Erythroblast (primary cell): Measurements from ENCODE around the gene ADAM11.

ENCODE experiments used
- GATA1 ChIP-seq: IDR thresholded peaks from 2 replicates; pipeline ENCODE4 v1.6.1; 2011; ENCODE audit warnings: low read depth, mild to moderate bottlenecking, control low read depth, low read length, moderate library complexity
- POLR2A ChIP-seq: IDR thresholded peaks from 2 replicates; pipeline ENCODE4 v1.6.1; 2011; ENCODE audit warnings: mild to moderate bottlenecking, low read length

DNA sequence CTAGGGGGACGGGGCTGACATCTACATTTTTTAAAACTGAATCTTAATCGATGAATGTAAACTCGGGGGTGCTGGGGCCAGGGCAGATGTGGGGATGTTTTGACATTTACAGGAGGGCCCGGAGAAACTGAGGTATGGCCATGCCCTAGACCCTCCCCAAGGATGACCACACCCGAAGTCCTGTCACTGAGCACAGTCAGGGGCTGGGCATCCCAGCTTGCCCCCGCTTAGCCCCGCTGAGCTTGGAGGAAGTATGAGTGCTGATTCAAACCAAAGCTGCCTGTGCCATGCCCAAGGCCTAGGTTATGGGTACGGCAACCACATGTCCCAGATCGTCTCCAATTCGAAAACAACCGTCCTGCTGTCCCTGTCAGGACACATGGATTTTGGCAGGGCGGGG lies 21.4 kb downstream of the ADAM11 start:
- no peak for TF ChIP-seq POLR2A
- TF ChIP-seq GATA1: no peak
